ENCODE measurements around the gene PTBP3.

PTBP3 gene

DNA sequence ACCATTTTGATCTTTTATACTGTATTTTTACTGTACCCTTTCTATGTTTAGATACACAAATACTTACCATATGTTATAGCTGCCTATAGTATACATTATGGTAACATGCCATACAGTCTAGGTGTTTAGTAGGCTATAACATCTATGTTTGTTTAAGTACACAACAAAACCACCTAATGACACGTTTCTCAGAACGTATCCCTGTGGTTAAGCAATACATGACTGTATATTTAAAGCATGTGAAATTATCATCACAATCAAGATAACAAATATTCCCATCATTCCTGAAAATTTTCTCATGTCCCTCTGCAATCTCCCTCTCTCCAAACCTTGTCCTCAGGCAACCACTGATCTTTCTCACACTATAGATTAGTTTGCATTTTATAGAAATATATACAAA lies 91.9 kb downstream of the PTBP3 start:
- FAIRE-seq, result no peak
- DNase-seq (ENCODE audit: insufficient read length, low spot score), result no peak
- TF ChIP-seq PAX5 (IDR thresholded peaks at IDR 0.05; ENCODE audit: insufficient read depth, low read length, severe bottlenecking) (no peak), POU2F2 (IDR thresholded peaks at IDR 0.05; ENCODE audit: low read depth, low read length) (no peak), TAF1 (IDR thresholded peaks at IDR 0.05; ENCODE audit: low read depth, low read length) (no peak), SPI1 (IDR thresholded peaks at IDR 0.05; ENCODE audit: low read depth, low read length) (no peak), POLR2AphosphoS5 (IDR thresholded peaks at IDR 0.05; ENCODE audit: low read depth, low read length) (no peak), POLR2A (IDR thresholded peaks at IDR 0.05; ENCODE audit: low read depth, low read length) (no peak)

DNA sequence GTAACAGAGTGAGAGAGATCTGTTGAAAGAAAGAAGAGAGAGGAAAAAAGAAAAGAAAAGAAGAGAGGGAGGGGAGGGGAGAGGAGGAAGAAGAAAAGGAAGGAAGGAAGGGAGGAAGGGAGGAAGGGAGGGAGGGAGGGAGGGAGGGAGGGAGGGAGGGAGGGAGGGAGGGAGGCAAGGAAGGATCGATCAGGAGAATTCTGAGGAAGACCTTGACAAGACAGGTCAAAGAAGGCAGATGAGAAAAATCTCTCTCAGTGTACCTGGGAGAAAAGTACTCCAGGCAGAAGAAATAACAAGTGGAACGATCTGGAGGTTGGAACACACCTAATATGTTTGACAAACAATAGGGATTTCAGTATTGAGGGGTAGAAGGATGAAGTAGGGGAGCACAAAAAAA lies 93.7 kb downstream of the PTBP3 start:
- no peak for TF ChIP-seq SPI1 (IDR thresholded peaks at IDR 0.05; ENCODE audit: low read depth, low read length)
- no peak for TF ChIP-seq TAF1 (IDR thresholded peaks at IDR 0.05; ENCODE audit: low read depth, low read length)
- no peak for TF ChIP-seq POLR2A (IDR thresholded peaks at IDR 0.05; ENCODE audit: low read depth, low read length)
- no peak for TF ChIP-seq POU2F2 (IDR thresholded peaks at IDR 0.05; ENCODE audit: low read depth, low read length)
- TF ChIP-seq POLR2AphosphoS5 (IDR thresholded peaks at IDR 0.05; ENCODE audit: low read depth, low read length), result no peak
- TF ChIP-seq PAX5 (IDR thresholded peaks at IDR 0.05; ENCODE audit: insufficient read depth, low read length, severe bottlenecking), result no peak
- FAIRE-seq, result no peak

DNA sequence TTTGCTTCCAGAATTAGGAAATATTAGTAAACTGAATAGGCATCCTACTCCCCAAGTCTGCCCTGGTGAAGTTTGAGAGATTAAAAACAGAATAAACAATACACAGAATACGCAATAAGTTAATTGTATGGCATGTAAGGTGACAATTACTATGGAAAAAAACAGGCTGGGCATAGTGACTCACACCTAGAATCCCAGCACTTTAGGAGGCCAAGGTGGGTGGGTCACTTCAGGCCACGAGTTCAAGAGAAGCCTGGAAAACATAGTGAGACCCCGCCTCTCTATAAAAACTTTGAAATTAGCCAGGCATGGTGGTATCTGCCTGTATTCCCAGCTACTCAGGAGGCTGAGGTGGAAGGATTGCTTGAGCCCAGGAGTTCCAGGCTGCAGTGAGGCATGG lies 94.1 kb downstream of the PTBP3 start:
- no peak for TF ChIP-seq TAF1 (IDR thresholded peaks at IDR 0.05; ENCODE audit: low read depth, low read length)
- TF ChIP-seq POLR2AphosphoS5 (IDR thresholded peaks at IDR 0.05; ENCODE audit: low read depth, low read length), result no peak
- TF ChIP-seq POU2F2 (IDR thresholded peaks at IDR 0.05; ENCODE audit: low read depth, low read length), result no peak
- no peak for TF ChIP-seq POLR2A (IDR thresholded peaks at IDR 0.05; ENCODE audit: low read depth, low read length)
- TF ChIP-seq SPI1 (IDR thresholded peaks at IDR 0.05; ENCODE audit: low read depth, low read length), result no peak
- TF ChIP-seq PAX5 (IDR thresholded peaks at IDR 0.05; ENCODE audit: insufficient read depth, low read length, severe bottlenecking), result no peak
- DNase-seq (ENCODE audit: insufficient read length, low spot score) (no peak), FAIRE-seq (no peak)

More for the DNA sequence above, 93.7 kb downstream of the PTBP3 start:
- DNase-seq (ENCODE audit: insufficient read length, low spot score), result no peak

DNA sequence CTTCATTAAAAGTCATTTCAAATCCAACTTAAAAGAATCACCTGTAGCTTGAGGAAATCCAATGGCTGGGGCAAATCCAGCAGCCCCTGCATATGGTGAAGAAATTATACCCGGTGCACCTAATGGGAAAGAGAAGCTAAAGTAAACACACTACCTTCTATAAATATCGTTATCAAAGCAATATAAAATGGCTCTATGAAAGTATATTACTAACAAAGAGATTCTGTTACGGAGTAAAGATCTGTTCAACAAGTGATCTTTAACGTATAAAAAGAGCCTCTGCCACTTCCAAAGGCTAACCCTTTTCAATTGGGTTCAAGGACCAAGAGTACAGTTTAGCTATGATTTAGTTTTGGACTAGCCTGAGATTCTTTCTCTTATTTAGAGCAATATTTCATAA lies 98.6 kb downstream of the PTBP3 start:
- FAIRE-seq, result no peak
- no peak for TF ChIP-seq TAF1 (IDR thresholded peaks at IDR 0.05; ENCODE audit: low read depth, low read length)
- TF ChIP-seq POU2F2 (IDR thresholded peaks at IDR 0.05; ENCODE audit: low read depth, low read length), result no peak
- TF ChIP-seq POLR2AphosphoS5 (IDR thresholded peaks at IDR 0.05; ENCODE audit: low read depth, low read length), result no peak
- TF ChIP-seq PAX5 (IDR thresholded peaks at IDR 0.05; ENCODE audit: insufficient read depth, low read length, severe bottlenecking), result no peak
- TF ChIP-seq SPI1 (IDR thresholded peaks at IDR 0.05; ENCODE audit: low read depth, low read length), result no peak
- TF ChIP-seq POLR2A (IDR thresholded peaks at IDR 0.05; ENCODE audit: low read depth, low read length), result no peak
- DNase-seq (ENCODE audit: insufficient read length, low spot score), result no peak

DNA sequence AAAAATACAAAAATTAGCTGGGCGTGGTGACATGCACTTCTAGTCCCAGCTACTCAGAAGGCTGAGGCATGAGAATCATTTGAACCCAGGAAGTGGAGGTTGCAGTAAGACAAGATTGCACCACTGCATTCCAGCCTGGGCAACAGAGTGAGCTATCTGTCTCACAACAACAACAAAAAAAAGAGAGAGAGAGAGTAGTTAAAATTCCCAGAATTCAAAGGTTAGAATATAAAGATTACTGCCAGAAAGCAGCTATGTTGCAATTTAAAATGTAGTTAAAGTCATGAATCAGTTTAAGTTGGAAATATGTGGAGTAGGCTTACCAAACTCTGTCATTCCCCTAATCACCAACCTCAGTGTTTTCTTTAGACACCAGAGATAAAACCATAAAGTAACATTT lies 99.7 kb downstream of the PTBP3 start:
- TF ChIP-seq TAF1 (IDR thresholded peaks at IDR 0.05; ENCODE audit: low read depth, low read length), result no peak
- TF ChIP-seq POLR2AphosphoS5 (IDR thresholded peaks at IDR 0.05; ENCODE audit: low read depth, low read length), result no peak
- TF ChIP-seq POU2F2 (IDR thresholded peaks at IDR 0.05; ENCODE audit: low read depth, low read length), result no peak
- TF ChIP-seq POLR2A (IDR thresholded peaks at IDR 0.05; ENCODE audit: low read depth, low read length), result no peak
- no peak for TF ChIP-seq PAX5 (IDR thresholded peaks at IDR 0.05; ENCODE audit: insufficient read depth, low read length, severe bottlenecking)
- no peak for TF ChIP-seq SPI1 (IDR thresholded peaks at IDR 0.05; ENCODE audit: low read depth, low read length)
- DNase-seq (ENCODE audit: insufficient read length, low spot score) (no peak), FAIRE-seq (no peak)

DNA sequence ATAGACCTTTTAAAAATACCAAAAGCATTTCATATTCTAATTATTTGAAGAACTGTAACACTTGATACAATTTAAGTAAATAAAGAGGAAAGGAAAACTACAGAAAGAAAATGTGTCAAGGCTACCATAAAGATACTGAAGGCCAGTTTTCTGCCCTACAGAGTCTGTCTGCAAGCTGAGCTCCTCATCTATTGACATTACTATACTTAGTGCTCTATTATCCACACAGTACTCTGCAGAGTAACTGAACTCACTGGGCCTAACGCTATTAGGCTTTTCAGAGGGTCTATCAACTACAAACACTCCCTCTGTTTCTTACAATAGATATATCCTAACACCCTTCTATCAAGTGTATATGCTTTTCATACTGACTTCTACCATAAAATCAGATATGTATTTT lies 101.2 kb downstream of the PTBP3 start:
- TF ChIP-seq SPI1 (IDR thresholded peaks at IDR 0.05; ENCODE audit: low read depth, low read length) (no peak), POLR2A (IDR thresholded peaks at IDR 0.05; ENCODE audit: low read depth, low read length) (no peak), PAX5 (IDR thresholded peaks at IDR 0.05; ENCODE audit: insufficient read depth, low read length, severe bottlenecking) (no peak), POU2F2 (IDR thresholded peaks at IDR 0.05; ENCODE audit: low read depth, low read length) (no peak), TAF1 (IDR thresholded peaks at IDR 0.05; ENCODE audit: low read depth, low read length) (no peak), POLR2AphosphoS5 (IDR thresholded peaks at IDR 0.05; ENCODE audit: low read depth, low read length) (no peak)
- FAIRE-seq, result no peak
- DNase-seq (ENCODE audit: insufficient read length, low spot score), result no peak

DNA sequence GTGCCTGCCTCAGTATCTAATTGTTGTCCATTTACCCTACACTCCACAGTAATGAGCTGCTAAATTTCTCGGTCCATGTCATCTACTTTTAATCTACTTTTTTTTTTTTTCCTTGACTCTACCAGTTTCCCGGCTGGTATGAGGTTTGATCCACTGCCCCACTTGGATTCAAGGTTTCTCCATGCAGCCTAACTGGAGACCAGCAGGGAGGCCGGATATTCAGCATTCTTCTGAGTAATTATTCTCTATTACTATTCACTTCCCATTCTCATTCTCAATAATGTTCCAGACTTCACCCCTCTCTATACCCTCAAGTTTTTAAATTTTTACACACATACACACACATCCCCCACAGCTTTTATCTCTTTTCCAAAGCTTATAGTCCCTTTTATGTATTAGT lies 107.3 kb downstream of the PTBP3 start:
- no peak for DNase-seq (ENCODE audit: insufficient read length, low spot score)
- no peak for TF ChIP-seq PAX5 (IDR thresholded peaks at IDR 0.05; ENCODE audit: insufficient read depth, low read length, severe bottlenecking)
- no peak for TF ChIP-seq SPI1 (IDR thresholded peaks at IDR 0.05; ENCODE audit: low read depth, low read length)
- TF ChIP-seq POLR2A (IDR thresholded peaks at IDR 0.05; ENCODE audit: low read depth, low read length), result no peak
- TF ChIP-seq POU2F2 (IDR thresholded peaks at IDR 0.05; ENCODE audit: low read depth, low read length), result no peak
- TF ChIP-seq TAF1 (IDR thresholded peaks at IDR 0.05; ENCODE audit: low read depth, low read length), result no peak
- TF ChIP-seq POLR2AphosphoS5 (IDR thresholded peaks at IDR 0.05; ENCODE audit: low read depth, low read length), result no peak
- FAIRE-seq, result no peak

DNA sequence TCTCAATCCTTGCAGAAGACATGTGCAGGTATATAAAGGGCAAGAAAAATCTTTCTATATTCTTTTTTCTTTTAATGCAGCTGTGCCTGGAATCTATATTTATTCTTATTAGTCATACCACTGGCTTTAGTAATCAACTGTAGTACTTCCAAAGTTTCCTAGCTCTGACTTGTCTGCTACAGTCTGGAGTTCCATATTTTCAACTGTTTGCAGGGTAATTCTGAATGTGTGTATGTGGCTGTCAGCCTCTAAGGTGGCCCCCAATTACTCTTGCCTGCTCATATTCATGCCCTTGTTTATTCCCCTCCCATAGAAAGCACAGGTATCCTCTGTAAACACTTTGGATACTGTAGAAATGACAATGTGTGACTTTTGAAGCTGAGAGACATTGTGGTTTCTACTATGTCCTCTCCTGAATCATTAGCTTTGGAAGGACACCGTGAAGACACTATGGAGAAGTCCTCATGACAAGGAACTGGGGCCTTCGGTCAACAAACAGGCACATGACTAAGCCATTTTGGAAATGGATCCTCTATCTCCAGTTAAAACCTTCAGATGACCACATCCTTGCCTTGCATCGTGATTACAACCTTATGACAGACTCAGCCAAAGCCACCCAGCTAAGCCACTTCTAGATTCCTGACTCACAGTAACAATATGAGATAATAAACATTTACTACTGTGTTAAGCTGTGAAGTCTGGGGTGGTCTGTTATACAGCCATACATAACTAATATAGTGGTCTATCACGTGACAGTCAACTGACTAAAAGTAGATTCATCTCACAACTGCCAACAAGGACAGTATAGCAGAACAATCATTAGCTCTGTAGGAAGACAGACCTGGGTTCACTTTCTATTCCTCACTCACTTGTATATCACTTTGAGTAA lies 108.8 kb downstream of the PTBP3 start:
- DNase-seq (ENCODE audit: insufficient read length, low spot score), result no peak
- no peak for TF ChIP-seq TAF1 (IDR thresholded peaks at IDR 0.05; ENCODE audit: low read depth, low read length)
- no peak for TF ChIP-seq SPI1 (IDR thresholded peaks at IDR 0.05; ENCODE audit: low read depth, low read length)
- TF ChIP-seq PAX5 (IDR thresholded peaks at IDR 0.05; ENCODE audit: insufficient read depth, low read length, severe bottlenecking), result no peak
- TF ChIP-seq POU2F2 (IDR thresholded peaks at IDR 0.05; ENCODE audit: low read depth, low read length), result no peak
- TF ChIP-seq POLR2AphosphoS5 (IDR thresholded peaks at IDR 0.05; ENCODE audit: low read depth, low read length), result no peak
- TF ChIP-seq POLR2A (IDR thresholded peaks at IDR 0.05; ENCODE audit: low read depth, low read length), result no peak
- FAIRE-seq, result peak; percentile 85

DNA sequence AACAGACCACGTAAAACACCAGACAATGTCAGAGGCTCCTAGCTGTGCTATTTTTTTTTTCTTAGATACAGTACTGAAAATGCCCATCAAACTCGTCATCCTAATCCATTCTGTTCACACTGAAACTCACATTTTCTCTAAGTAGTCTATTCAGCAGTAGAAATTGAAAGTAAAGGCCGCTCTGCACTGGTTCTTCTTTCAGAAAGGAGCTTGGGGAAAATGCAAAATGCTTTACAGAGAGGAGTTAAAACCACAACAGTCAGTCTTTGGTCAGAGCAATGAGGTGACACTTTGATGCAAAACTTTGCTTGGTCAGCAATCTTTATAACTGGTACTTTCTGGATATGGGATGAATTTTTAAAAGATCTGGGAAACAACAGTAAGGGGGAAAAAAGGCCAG lies 114.5 kb downstream of the PTBP3 start:
- DNase-seq (ENCODE audit: insufficient read length, low spot score) (peak; percentile 16), FAIRE-seq (peak; percentile 83)
- TF ChIP-seq PAX5 (IDR thresholded peaks at IDR 0.05; ENCODE audit: insufficient read depth, low read length, severe bottlenecking) (no peak), POU2F2 (IDR thresholded peaks at IDR 0.05; ENCODE audit: low read depth, low read length) (peak; percentile 64)

Data from GM12891 (cell line).